ENCODE results near the gene SLC25A22.

- no peak for TF ChIP-seq CTCF (conservative IDR thresholded peaks at IDR 0.05)
- TF ChIP-seq ZFX (IDR thresholded peaks at IDR 0.05), result no peak
Measured at GRCh38 chr11:742156-742546, 55.9 kb downstream of the SLC25A22 start.

All from C4-2B (cell line).